ENCODE measurements around the gene HS6ST3.

HS6ST3 gene

GRCh38 chr13:96398486-96398885 is 308.6 kb downstream of the HS6ST3 start:
- ChIA-PET POLR2A (no interaction called here), CTCF (no interaction called here)
- DNase-seq (ENCODE audit: extremely low spot score): no peak

GRCh38 chr13:96403241-96403640 is 313.3 kb downstream of the HS6ST3 start:
- no peak for DNase-seq (ENCODE audit: extremely low spot score)
- ChIA-PET POLR2A (no interaction called here), CTCF (no interaction called here)
- TF ChIP-seq PKNOX1 (IDR thresholded peaks at IDR 0.05): no peak
- TF ChIP-seq ZNF384 (IDR thresholded peaks at IDR 0.05): no peak
- no peak for TF ChIP-seq FOXA1 (IDR thresholded peaks at IDR 0.05)
- no peak for TF ChIP-seq FOXM1 (IDR thresholded peaks at IDR 0.05; ENCODE audit: borderline replicate concordance)
- TF ChIP-seq LEF1 (IDR thresholded peaks at IDR 0.05; ENCODE audit: borderline replicate concordance): no peak
- no peak for TF ChIP-seq BHLHE40 (IDR thresholded peaks at IDR 0.05; ENCODE audit: borderline replicate concordance)
- no peak for TF ChIP-seq NFRKB (IDR thresholded peaks at IDR 0.05)
- TF ChIP-seq SP1 (IDR thresholded peaks at IDR 0.05): no peak
- no peak for TF ChIP-seq ELF4 (IDR thresholded peaks at IDR 0.05)
- TF ChIP-seq FOXK2 (IDR thresholded peaks at IDR 0.05): no peak
- TF ChIP-seq SUZ12 (IDR thresholded peaks at IDR 0.05): no peak
- TF ChIP-seq TARDBP (IDR thresholded peaks at IDR 0.05): no peak
- TF ChIP-seq HDGF (IDR thresholded peaks at IDR 0.05; ENCODE audit: borderline replicate concordance): no peak
- TF ChIP-seq ARNT (IDR thresholded peaks at IDR 0.05): no peak
- no peak for TF ChIP-seq CTBP1 (IDR thresholded peaks at IDR 0.05; ENCODE audit: borderline replicate concordance)
- TF ChIP-seq L3MBTL2 (conservative IDR thresholded peaks at IDR 0.05): no peak

More at GRCh38 chr13:96398486-96398885, 308.6 kb downstream of the HS6ST3 start:
- TF ChIP-seq TARDBP (IDR thresholded peaks at IDR 0.05) (no peak), CTBP1 (IDR thresholded peaks at IDR 0.05; ENCODE audit: borderline replicate concordance) (no peak)

GRCh38 chr13:96403651-96404050 is 313.7 kb downstream of the HS6ST3 start:
- no peak for DNase-seq (ENCODE audit: extremely low spot score)

GRCh38 chr13:96415831-96416385 is 326.0 kb downstream of the HS6ST3 start:
- POLR2A ChIA-PET: no interaction called here
- DNase-seq (ENCODE audit: extremely low spot score): no peak
- TF ChIP-seq ZNF384 (IDR thresholded peaks at IDR 0.05) (no peak), ELF4 (IDR thresholded peaks at IDR 0.05) (no peak), CTBP1 (IDR thresholded peaks at IDR 0.05; ENCODE audit: borderline replicate concordance) (no peak), TARDBP (IDR thresholded peaks at IDR 0.05) (no peak)
- CTCF ChIA-PET: no interaction called here

More at GRCh38 chr13:96403651-96404050, 313.7 kb downstream of the HS6ST3 start:
- POLR2A ChIA-PET: no interaction called here
- CTCF ChIA-PET: no interaction called here
- TF ChIP-seq FOXK2 (IDR thresholded peaks at IDR 0.05): no peak
- no peak for TF ChIP-seq LEF1 (IDR thresholded peaks at IDR 0.05; ENCODE audit: borderline replicate concordance)
- TF ChIP-seq TARDBP (IDR thresholded peaks at IDR 0.05): no peak
- no peak for TF ChIP-seq NFRKB (IDR thresholded peaks at IDR 0.05)
- TF ChIP-seq ELF4 (IDR thresholded peaks at IDR 0.05): no peak

GRCh38 chr13:96417939-96418685 is 328.2 kb downstream of the HS6ST3 start:
- ChIA-PET POLR2A (no interaction called here), CTCF (no interaction called here)
- no peak for DNase-seq (ENCODE audit: extremely low spot score)
- TF ChIP-seq ELF4 (IDR thresholded peaks at IDR 0.05) (no peak), ZNF384 (IDR thresholded peaks at IDR 0.05) (no peak), ARNT (IDR thresholded peaks at IDR 0.05) (no peak), FOXA1 (IDR thresholded peaks at IDR 0.05) (no peak), FOXM1 (IDR thresholded peaks at IDR 0.05; ENCODE audit: borderline replicate concordance) (no peak), SP1 (IDR thresholded peaks at IDR 0.05) (no peak), CTBP1 (IDR thresholded peaks at IDR 0.05; ENCODE audit: borderline replicate concordance) (no peak), SUZ12 (IDR thresholded peaks at IDR 0.05) (no peak), LEF1 (IDR thresholded peaks at IDR 0.05; ENCODE audit: borderline replicate concordance) (no peak), PKNOX1 (IDR thresholded peaks at IDR 0.05) (no peak), HDGF (IDR thresholded peaks at IDR 0.05; ENCODE audit: borderline replicate concordance) (no peak), BHLHE40 (IDR thresholded peaks at IDR 0.05; ENCODE audit: borderline replicate concordance) (no peak), TARDBP (IDR thresholded peaks at IDR 0.05) (no peak), L3MBTL2 (conservative IDR thresholded peaks at IDR 0.05) (no peak), FOXK2 (IDR thresholded peaks at IDR 0.05) (no peak), NFRKB (IDR thresholded peaks at IDR 0.05) (no peak)

- CTCF ChIA-PET: no interaction called here
- POLR2A ChIA-PET: no interaction called here
- DNase-seq (ENCODE audit: extremely low spot score): no peak
- TF ChIP-seq NFRKB (IDR thresholded peaks at IDR 0.05) (no peak), BHLHE40 (IDR thresholded peaks at IDR 0.05; ENCODE audit: borderline replicate concordance) (no peak), FOXK2 (IDR thresholded peaks at IDR 0.05) (no peak), FOXA1 (IDR thresholded peaks at IDR 0.05) (no peak), ELF4 (IDR thresholded peaks at IDR 0.05) (no peak)
Measured at GRCh38 chr13:96421314-96421713, 331.4 kb downstream of the HS6ST3 start.

- ChIA-PET CTCF (no interaction called here), POLR2A (no interaction called here)
- TF ChIP-seq SUZ12 (IDR thresholded peaks at IDR 0.05) (no peak), CTBP1 (IDR thresholded peaks at IDR 0.05; ENCODE audit: borderline replicate concordance) (no peak), BHLHE40 (IDR thresholded peaks at IDR 0.05; ENCODE audit: borderline replicate concordance) (no peak), FOXA1 (IDR thresholded peaks at IDR 0.05) (no peak), PKNOX1 (IDR thresholded peaks at IDR 0.05) (no peak), ZNF384 (IDR thresholded peaks at IDR 0.05) (no peak), FOXM1 (IDR thresholded peaks at IDR 0.05; ENCODE audit: borderline replicate concordance) (no peak), ELF4 (IDR thresholded peaks at IDR 0.05) (no peak), L3MBTL2 (conservative IDR thresholded peaks at IDR 0.05) (no peak), FOXK2 (IDR thresholded peaks at IDR 0.05) (no peak), NFRKB (IDR thresholded peaks at IDR 0.05) (no peak), SP1 (IDR thresholded peaks at IDR 0.05) (no peak), HDGF (IDR thresholded peaks at IDR 0.05; ENCODE audit: borderline replicate concordance) (no peak), TARDBP (IDR thresholded peaks at IDR 0.05) (no peak), LEF1 (IDR thresholded peaks at IDR 0.05; ENCODE audit: borderline replicate concordance) (no peak), ARNT (IDR thresholded peaks at IDR 0.05) (no peak)
- no peak for DNase-seq (ENCODE audit: extremely low spot score)
Measured at GRCh38 chr13:96422002-96422401, 332.1 kb downstream of the HS6ST3 start.

Data from HEK293T (cell line).